HCT116 (cell line): ENCODE data around the gene SMG6. TPM values are rescaled to one million over a fixed set of nuclear protein-coding genes. Genes with fewer than 3 reads are reported as not detected.

Source experiments
- ATAC-seq: fragments of 200-7000 bp; cut with Tn5 transposase; 2 replicates; pipeline ENCODE4 v1.9.1; 2020; ENCODE audit warnings: mild to moderate bottlenecking, moderate library complexity
- BruUV-seq: library from RNA; stranded (reverse); fragments of 400-500 nt; replicated peaks from 2 replicates; lab custom pipeline; 2021; lab: Mats Ljungman, UMichigan
- CTCF ChIA-PET: fragments of 300-600 bp; sonication (Branson Sonifier 250); formaldehyde crosslinking; loops from one replicate; lab custom pipeline; 2021; ENCODE audit warnings: antibody characterized with exemption; lab: Charles Lee
- POLR2A ChIA-PET: fragments of 300-600, 350-600 bp; sonication (Branson Sonifier 250); formaldehyde crosslinking; loops from one replicate; lab custom pipeline; 2021; ENCODE audit warnings: antibody characterized with exemption; lab: Charles Lee
- RAD21 ChIA-PET, 2 experiments: fragments of 300-600 bp; sonication (Branson Sonifier 250); formaldehyde crosslinking; loops; one replicate each; lab custom pipeline; 2023; ENCODE audit warnings: low total read pairs in 2 of 2; ENCODE audit not compliant: uncharacterized antibody in 2 of 2, unreplicated experiment in 2 of 2, low non-redundant PET in 1 of 2; lab: Charles Lee
- DNase-seq: peaks from one replicate; pipeline ENCODE4 v3.0.0-alpha.2; 2010; ENCODE audit warnings: low read depth, low spot score
- H2AFZ ChIP-seq: fragments of 200-600 bp; shearing (Covaris generic), sonication (generic); 2 replicates; pipeline ENCODE4 v1.6.1; 2017; ENCODE audit warnings: low read depth, mixed run types, mixed read lengths, antibody characterized with exemption, low read length; ENCODE audit not compliant: poor library complexity, severe bottlenecking
- H3K27ac ChIP-seq: 2 replicates; pipeline ENCODE4 v1.5.1; 2012; ENCODE audit warnings: low read depth, low read length
- H3K27me3 ChIP-seq: fragments of 200-600 bp; sonication (generic); 2 replicates; pipeline ENCODE4 v1.6.1; 2016; ENCODE audit warnings: mixed run types, low read length, mixed read lengths; ENCODE audit not compliant: insufficient read depth
- H3K36me3 ChIP-seq, 2 experiments: fragments of 200-500 bp in 1 of 2; fragments of 200-600 bp in 1 of 2; sonication (Bioruptor generic) in 1 of 2; sonication (generic) in 1 of 2; 2 replicates each; pipeline versions ENCODE4 v1.5.1 to v1.6.1; 2014 to 2016; ENCODE audit warnings: low read length in 2 of 2, inconsistent platforms in 1 of 2, mixed read lengths in 1 of 2, mixed run types in 1 of 2; ENCODE audit not compliant: insufficient read depth in 2 of 2, control insufficient read depth in 1 of 2
- H3K4me1 ChIP-seq, 2 experiments: fragments of 200-600 bp in 1 of 2; sonication (generic) in 1 of 2; 2 replicates each; pipeline versions ENCODE4 v1.5.1 to v1.6.1; 2012 to 2017; ENCODE audit warnings: low read length in 2 of 2, inconsistent platforms in 1 of 2, mild to moderate bottlenecking in 1 of 2, mixed read lengths in 1 of 2, mixed run types in 1 of 2, moderate library complexity in 1 of 2; ENCODE audit not compliant: insufficient read depth in 2 of 2, control insufficient read depth in 1 of 2
- H3K4me2 ChIP-seq: fragments of 200-600 bp; sonication (generic); 2 replicates; pipeline ENCODE4 v1.6.1; 2017; ENCODE audit warnings: mixed run types, low read length, mixed read lengths
- H3K4me3 ChIP-seq, 2 experiments: fragments of 200-600 bp in 1 of 2; sonication (generic) in 1 of 2; replicated peaks in 1 of 2; 2 replicates each; pipeline ENCODE4 v1.5.1; 2011 to 2016; ENCODE audit warnings: low read length in 2 of 2, control low read depth in 1 of 2, low read depth in 1 of 2, mild to moderate bottlenecking in 1 of 2, mixed read lengths in 1 of 2, mixed run types in 1 of 2
- H3K79me2 ChIP-seq: fragments of 200-600 bp; sonication (generic); 2 replicates; pipeline ENCODE4 v1.6.1; 2017; ENCODE audit warnings: mild to moderate bottlenecking, mixed run types, low read length, moderate library complexity, mixed read lengths; ENCODE audit not compliant: insufficient read depth
- H3K9ac ChIP-seq: fragments of 200-600 bp; sonication (generic); 2 replicates; pipeline ENCODE4 v1.6.1; 2016; ENCODE audit warnings: low read length, mixed read lengths
- H3K9me2 ChIP-seq: fragments of 200-600 bp; sonication (generic), shearing (Covaris generic); 2 replicates; pipeline ENCODE4 v1.6.1; 2017; ENCODE audit warnings: mixed run types, mild to moderate bottlenecking, moderate library complexity; ENCODE audit not compliant: insufficient read depth
- H3K9me3 ChIP-seq, 2 experiments: fragments of 200-500 bp in 1 of 2; fragments of 200-600 bp in 1 of 2; sonication (Bioruptor generic) in 1 of 2; sonication (generic) in 1 of 2; 2 replicates each; pipeline ENCODE4 v1.6.1; 2014 to 2017; ENCODE audit warnings: low read length in 2 of 2, mixed read lengths in 2 of 2, inconsistent platforms in 1 of 2, low read depth in 1 of 2, mild to moderate bottlenecking in 1 of 2, mixed run types in 1 of 2, moderate library complexity in 1 of 2; ENCODE audit not compliant: control insufficient read depth in 1 of 2, insufficient read depth in 1 of 2
- H4K20me1 ChIP-seq: fragments of 200-600 bp; sonication (generic), shearing (Covaris generic); 2 replicates; pipeline ENCODE4 v1.6.1; 2017; ENCODE audit warnings: mixed run types, mild to moderate bottlenecking, moderate library complexity; ENCODE audit not compliant: insufficient read depth
- ATF3 ChIP-seq: IDR thresholded peaks from 2 replicates; pipeline ENCODE4 v1.6.1; 2012
- CBX3 ChIP-seq: IDR thresholded peaks from 2 replicates; pipeline ENCODE4 v1.6.1; 2012; ENCODE audit warnings: low read depth
- CTCF ChIP-seq, 3 experiments: fragments of 200-600 bp in 1 of 3; sonication (generic) in 1 of 3; IDR thresholded peaks in 2 of 3; conservative IDR thresholded peaks in 1 of 3; 2 replicates each; pipeline ENCODE4 v1.5.1; 2012 to 2017; ENCODE audit warnings: low read depth in 2 of 3, low read length in 2 of 3, antibody characterized with exemption in 1 of 3, borderline replicate concordance in 1 of 3, control low read depth in 1 of 3, mild to moderate bottlenecking in 1 of 3, mixed read lengths in 1 of 3, mixed run types in 1 of 3, moderate library complexity in 1 of 3; ENCODE audit not compliant: insufficient read depth in 1 of 3
- EGR1 ChIP-seq: IDR thresholded peaks from 2 replicates; pipeline ENCODE4 v1.6.1; 2012; ENCODE audit warnings: low read depth
- ELF1 ChIP-seq: IDR thresholded peaks from 2 replicates; pipeline ENCODE4 v1.6.1; 2012; ENCODE audit warnings: low read depth, borderline replicate concordance
- FOSL1 ChIP-seq: IDR thresholded peaks from 2 replicates; pipeline ENCODE4 v1.6.1; 2012; ENCODE audit warnings: low read depth
- JUND ChIP-seq: IDR thresholded peaks from 2 replicates; pipeline ENCODE4 v1.6.1; 2012
- MAX ChIP-seq: IDR thresholded peaks from 2 replicates; pipeline ENCODE4 v1.6.1; 2012
- POLR2AphosphoS5 ChIP-seq: IDR thresholded peaks from 2 replicates; pipeline ENCODE4 v1.6.1; 2011; ENCODE audit warnings: mild to moderate bottlenecking, low read depth, low read length, moderate library complexity
- RAD21 ChIP-seq: IDR thresholded peaks from 2 replicates; pipeline ENCODE4 v1.6.1; 2012; ENCODE audit warnings: low read depth, mild to moderate bottlenecking
- REST ChIP-seq: IDR thresholded peaks from 2 replicates; pipeline ENCODE4 v1.6.1; 2012; ENCODE audit warnings: low read depth
- SIN3A ChIP-seq: IDR thresholded peaks from 2 replicates; pipeline ENCODE4 v1.6.1; 2012; ENCODE audit warnings: low read depth
- SP1 ChIP-seq: IDR thresholded peaks from 2 replicates; pipeline ENCODE4 v1.6.1; 2012; ENCODE audit warnings: low read depth
- SRF ChIP-seq: IDR thresholded peaks from 2 replicates; pipeline ENCODE4 v1.6.1; 2012; ENCODE audit warnings: low read depth
- TCF7L2 ChIP-seq: IDR thresholded peaks from 2 replicates; pipeline ENCODE4 v1.7.0; 2011; ENCODE audit warnings: borderline replicate concordance, inconsistent platforms; ENCODE audit not compliant: insufficient read depth, insufficient read length; ENCODE audit errors: extremely low read depth
- ZBTB33 ChIP-seq: IDR thresholded peaks from 2 replicates; pipeline ENCODE4 v1.6.1; 2011; ENCODE audit warnings: mild to moderate bottlenecking, low read length, moderate library complexity; ENCODE audit not compliant: insufficient replicate concordance; ENCODE audit errors: extremely low read depth
- ZFX ChIP-seq: fragments of 450-650 bp; IDR thresholded peaks from 2 replicates; pipeline ENCODE4 v1.6.1; 2017
- intact Hi-C: fragments of 100-400 bp; cut with micrococcal nuclease; formaldehyde crosslinking; loops from 2 replicates; pipeline ENCODE4 v1.10.0; 2022
- total RNA-seq: library from RNA; stranded (reverse); gene quantifications from one replicate; pipeline ENCODE4 v1.2.1, GENCODE V29; 2021; ENCODE audit not compliant: unreplicated experiment

Gene SMG6
- total RNA-seq, 1 experiment from 2014 or later, result 23.1 TPM

- H3K79me2 ChIP-seq, result no peaks in the 10 kb centered on the region
- no peaks in the 10 kb centered on the region for H3K9me2 ChIP-seq
- DNase-seq (no peak), ATAC-seq (no peak)
- H3K4me1 ChIP-seq, result peaks cover 12 to 19% of the 10 kb centered on the region in 2 experiments
- H4K20me1 ChIP-seq, result no peaks in the 10 kb centered on the region
- ChIA-PET CTCF (no interaction called here), POLR2A (no interaction called here), RAD21 (no interaction called here)
- TF ChIP-seq SIN3A (no peak), FOSL1 (no peak), REST (no peak), CBX3 (no peak), POLR2AphosphoS5 (no peak), CTCF (IDR thresholded peaks at IDR 0.05 in 2 of 3, conservative IDR thresholded peaks at IDR 0.05 in 1 of 3; ENCODE audit: borderline replicate concordance in 1 of 3, insufficient read depth in 1 of 3, low read depth in 2 of 3, low read length in 2 of 3) (no peak), SRF (no peak), SP1 (no peak), ZFX (no peak), ZBTB33 (no peak), JUND (no peak), ATF3 (no peak), MAX (no peak), ELF1 (no peak), RAD21 (no peak), EGR1 (no peak), TCF7L2 (no peak)
- H3K9me3 ChIP-seq, result no peaks in the 10 kb centered on the region
- peaks cover 4 to 5% of the 10 kb centered on the region in 2 experiments for H3K36me3 ChIP-seq
- intact Hi-C loops, result no loop called here
- BruUV-seq, result no TSS peak
- no peak overlapping the region for H2AFZ ChIP-seq
- no peak overlapping the region for H3K4me2 ChIP-seq
- H3K9ac ChIP-seq, result no peak overlapping the region
- H3K27ac ChIP-seq, result no peak overlapping the region
- H3K27me3 ChIP-seq, result no peaks in the 10 kb centered on the region
- no peak overlapping the region for H3K4me3 ChIP-seq
Measured at GRCh38 chr17:2317796-2318195, 14.2 kb upstream of the SMG6 start.
